GM12892 (cell line): Measurements from ENCODE around the gene SLC8A1.

Experiments
- POLR2A ChIP-seq: IDR thresholded peaks from 2 replicates; pipeline ENCODE4 v1.6.1; 2011; ENCODE audit warnings: low read depth, low read length, control low read depth
- TAF1 ChIP-seq: IDR thresholded peaks from 2 replicates; pipeline ENCODE4 v1.6.1; 2011; ENCODE audit warnings: low read depth, mild to moderate bottlenecking, control low read depth, low read length, borderline replicate concordance

DNA sequence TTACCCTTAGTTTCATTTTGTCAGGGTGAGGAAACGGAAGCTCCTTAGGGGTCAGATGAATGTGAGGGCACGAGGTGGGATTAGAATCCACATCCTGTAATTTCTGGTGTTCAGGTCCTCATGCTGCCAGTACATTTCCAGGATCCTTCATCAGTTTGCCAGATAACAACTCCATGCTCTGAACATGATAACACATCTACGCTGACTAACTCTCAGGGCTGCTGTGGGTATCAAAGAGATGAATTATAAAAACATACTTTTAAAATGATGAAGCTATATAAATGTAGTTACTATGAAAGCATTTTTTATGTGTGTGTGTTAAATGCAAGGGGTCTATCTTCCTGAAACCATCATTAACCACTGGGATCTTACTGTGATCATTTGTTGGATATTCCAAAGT lies 325.9 kb downstream of the SLC8A1 start:
- TF ChIP-seq POLR2A = no peak
- no peak for TF ChIP-seq TAF1
